GM12872 (cell line): ENCODE results near the gene MTA1.

Experiments used
- CTCF ChIP-seq: IDR thresholded peaks from 3 replicates; pipeline ENCODE4 v1.5.1; 2011; ENCODE audit warnings: low read depth, mild to moderate bottlenecking, low read length, moderate library complexity; ENCODE audit not compliant: insufficient read depth

The MTA1 gene

GRCh38 chr14:105502446-105503295 lies 83.0 kb downstream of the MTA1 start:
- TF ChIP-seq CTCF: no peak

- TF ChIP-seq CTCF: no peak
Observed at GRCh38 chr14:105503296-105503640, 83.6 kb downstream of the MTA1 start.

GRCh38 chr14:105503935-105504692 lies 84.5 kb downstream of the MTA1 start:
- TF ChIP-seq CTCF: no peak

GRCh38 chr14:105505101-105505500 lies 85.5 kb downstream of the MTA1 start:
- TF ChIP-seq CTCF: no peak

GRCh38 chr14:105507247-105507646 lies 87.6 kb downstream of the MTA1 start:
- no peak for TF ChIP-seq CTCF

- TF ChIP-seq CTCF: no peak
Observed at GRCh38 chr14:105508069-105508468, 88.4 kb downstream of the MTA1 start.

- no peak for TF ChIP-seq CTCF
Observed at GRCh38 chr14:105508601-105509000, 89.0 kb downstream of the MTA1 start.
